ENCODE results near the gene KIRREL3. TPM values are rescaled to one million over a fixed set of nuclear protein-coding genes. Genes with fewer than 3 reads are reported as not detected.

The KIRREL3 gene
- total RNA-seq, 2 donors from 2014 or later, result 0.28 TPM; not detected in 1

GRCh38 chr11:126560221-126560620 lies 440.3 kb downstream of the KIRREL3 start:
- H3K9me3 ChIP-seq, result no peaks in the 10 kb centered on the region
- H3K27me3 ChIP-seq (replicated peaks; ENCODE audit: insufficient read depth), result no peaks in the 10 kb centered on the region
- H3K36me3 ChIP-seq, result no peaks in the 10 kb centered on the region
- H3K4me1 ChIP-seq (replicated peaks), result no peaks in the 10 kb centered on the region
- H3K27ac ChIP-seq, result no peak overlapping the region
- DNase-seq (ENCODE audit: low spot score), result no peak
- WGBS, result 23% methylated on average over 4 of the region's 4 CpGs
- TF ChIP-seq POLR2AphosphoS5 (IDR thresholded peaks at IDR 0.05) (no peak), POLR2A (IDR thresholded peaks at IDR 0.05) (no peak)
- TF ChIP-seq, protein P1, sequence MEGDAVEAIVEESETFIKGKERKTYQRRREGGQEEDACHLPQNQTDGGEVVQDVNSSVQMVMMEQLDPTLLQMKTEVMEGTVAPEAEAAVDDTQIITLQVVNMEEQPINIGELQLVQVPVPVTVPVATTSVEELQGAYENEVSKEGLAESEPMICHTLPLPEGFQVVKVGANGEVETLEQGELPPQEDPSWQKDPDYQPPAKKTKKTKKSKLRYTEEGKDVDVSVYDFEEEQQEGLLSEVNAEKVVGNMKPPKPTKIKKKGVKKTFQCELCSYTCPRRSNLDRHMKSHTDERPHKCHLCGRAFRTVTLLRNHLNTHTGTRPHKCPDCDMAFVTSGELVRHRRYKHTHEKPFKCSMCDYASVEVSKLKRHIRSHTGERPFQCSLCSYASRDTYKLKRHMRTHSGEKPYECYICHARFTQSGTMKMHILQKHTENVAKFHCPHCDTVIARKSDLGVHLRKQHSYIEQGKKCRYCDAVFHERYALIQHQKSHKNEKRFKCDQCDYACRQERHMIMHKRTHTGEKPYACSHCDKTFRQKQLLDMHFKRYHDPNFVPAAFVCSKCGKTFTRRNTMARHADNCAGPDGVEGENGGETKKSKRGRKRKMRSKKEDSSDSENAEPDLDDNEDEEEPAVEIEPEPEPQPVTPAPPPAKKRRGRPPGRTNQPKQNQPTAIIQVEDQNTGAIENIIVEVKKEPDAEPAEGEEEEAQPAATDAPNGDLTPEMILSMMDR (IDR thresholded peaks at IDR 0.05), result no peak
- intact Hi-C loops (cut with DNase I), result no loop called here
- no peak overlapping the region for H3K4me3 ChIP-seq

GRCh38 chr11:126548581-126549550 lies 451.7 kb downstream of the KIRREL3 start:
- intact Hi-C loops (cut with DNase I), result no loop called here
- H3K9me3 ChIP-seq, result no peaks in the 10 kb centered on the region
- 46% methylated on average over 20 of the region's 20 CpGs for WGBS
- H3K36me3 ChIP-seq, result no peaks in the 10 kb centered on the region
- H3K4me3 ChIP-seq, result no peak overlapping the region
- peaks cover under 1% of the 10 kb centered on the region for H3K4me1 ChIP-seq (replicated peaks)
- H3K27me3 ChIP-seq (replicated peaks; ENCODE audit: insufficient read depth), result no peaks in the 10 kb centered on the region
- no peak for DNase-seq (ENCODE audit: low spot score)
- TF ChIP-seq POLR2AphosphoS5 (IDR thresholded peaks at IDR 0.05) (no peak), POLR2A (IDR thresholded peaks at IDR 0.05) (no peak)
- TF ChIP-seq, protein P1 (IDR thresholded peaks at IDR 0.05), result no peak
- no peak overlapping the region for H3K27ac ChIP-seq

DNA sequence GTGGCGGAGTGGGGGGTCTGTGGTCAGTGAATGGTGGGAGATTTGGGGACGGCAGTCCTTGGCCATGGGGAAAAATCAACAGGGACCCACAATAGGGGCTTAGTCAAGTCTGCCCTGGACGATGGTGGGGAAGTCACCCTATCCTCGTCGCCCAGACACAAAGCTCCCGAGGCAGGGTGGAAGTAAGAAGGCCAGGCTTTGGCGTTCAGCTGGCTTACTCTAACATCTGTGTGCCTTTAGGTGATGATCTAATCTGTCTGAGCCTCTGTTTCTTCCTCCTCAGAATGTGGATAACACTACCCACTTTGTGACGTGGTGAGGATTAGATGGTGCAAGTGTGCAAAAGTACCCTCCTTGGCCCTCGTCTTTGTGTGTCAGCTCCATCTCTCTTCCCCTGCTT lies 452.9 kb downstream of the KIRREL3 start:
- Histone ChIP-seq H3K27ac (no peak overlapping the region), H3K36me3 (no peaks in the 10 kb centered on the region), H3K27me3 (replicated peaks; ENCODE audit: insufficient read depth) (no peaks in the 10 kb centered on the region), H3K4me3 (no peak overlapping the region), H3K4me1 (replicated peaks) (peaks cover 10% of the 10 kb centered on the region), H3K9me3 (no peaks in the 10 kb centered on the region)
- DNase-seq (ENCODE audit: low spot score), result no peak
- intact Hi-C loops (cut with DNase I), result no loop called here
- WGBS, result 90% methylated on average over 9 of the region's 9 CpGs
- no peak for TF ChIP-seq POLR2AphosphoS5 (IDR thresholded peaks at IDR 0.05)
- TF ChIP-seq, protein P1 (IDR thresholded peaks at IDR 0.05), result no peak
- TF ChIP-seq POLR2A (IDR thresholded peaks at IDR 0.05), result no peak

DNA sequence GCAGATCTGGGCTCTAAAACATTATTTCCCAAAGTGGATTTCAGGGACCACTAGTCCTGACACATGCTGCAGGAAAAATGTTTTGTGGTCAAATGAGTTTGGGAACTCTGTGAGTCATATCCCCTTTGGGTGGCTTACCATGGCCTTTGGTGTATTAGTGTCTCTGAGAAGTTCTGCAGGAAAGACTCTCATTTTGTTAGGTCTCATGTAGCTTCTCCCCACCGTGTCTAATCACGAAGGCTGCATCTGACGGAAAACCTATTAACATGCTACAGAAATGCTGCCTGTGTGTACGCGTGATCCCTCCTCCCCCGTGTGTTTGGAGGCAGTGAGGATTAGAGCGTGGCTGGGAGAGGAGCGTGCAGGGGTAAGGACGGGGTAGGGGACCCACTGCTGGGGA lies 453.4 kb downstream of the KIRREL3 start:
- 71% methylated on average over 9 of the region's 9 CpGs for WGBS
- H3K36me3 ChIP-seq, result no peaks in the 10 kb centered on the region
- H3K9me3 ChIP-seq, result no peaks in the 10 kb centered on the region
- no peak for DNase-seq (ENCODE audit: low spot score)
- H3K27me3 ChIP-seq (replicated peaks; ENCODE audit: insufficient read depth), result no peaks in the 10 kb centered on the region
- TF ChIP-seq POLR2AphosphoS5 (IDR thresholded peaks at IDR 0.05) (no peak), POLR2A (IDR thresholded peaks at IDR 0.05) (no peak)
- TF ChIP-seq, protein P1 (IDR thresholded peaks at IDR 0.05), result no peak
- no peak overlapping the region for H3K27ac ChIP-seq
- H3K4me3 ChIP-seq, result no peak overlapping the region
- intact Hi-C loops (cut with DNase I), result no loop called here
- H3K4me1 ChIP-seq (replicated peaks), result peaks cover 10% of the 10 kb centered on the region

GRCh38 chr11:126546694-126547093 lies 453.9 kb downstream of the KIRREL3 start:
- intact Hi-C loops (cut with DNase I), result no loop called here
- 83% methylated on average over 5 of the region's 5 CpGs for WGBS
- DNase-seq (ENCODE audit: low spot score), result no peak

More at GRCh38 chr11:126546694-126547093, 453.9 kb downstream of the KIRREL3 start:
- TF ChIP-seq POLR2AphosphoS5 (IDR thresholded peaks at IDR 0.05) (no peak), POLR2A (IDR thresholded peaks at IDR 0.05) (no peak)
- TF ChIP-seq, protein P1 (IDR thresholded peaks at IDR 0.05), result no peak
- Histone ChIP-seq H3K27me3 (replicated peaks; ENCODE audit: insufficient read depth) (no peaks in the 10 kb centered on the region), H3K36me3 (no peaks in the 10 kb centered on the region), H3K9me3 (no peaks in the 10 kb centered on the region), H3K4me3 (no peak overlapping the region), H3K4me1 (replicated peaks) (peaks cover 10% of the 10 kb centered on the region), H3K27ac (no peak overlapping the region)

All from prostate gland (tissue), 2 donors.